OCI-M2 (cell line): Measurements from ENCODE around the gene ACSL3.
"Not testable (repeated sequence)": the region's sequence is repeated elsewhere in the genome, so short reads cannot be mapped to it uniquely, and the experiment has no call there.

ENCODE experiments used
- DNase-seq: peaks from one replicate; lab custom pipeline; 2025; ENCODE audit not compliant: unreplicated experiment; lab: John Stamatoyannopoulos, UW

Gene ACSL3

GRCh38 chr2:222860740-222861410 lies at the start of gene ACSL3:
ACSL3 (plus strand) TSS chr2:222861036; CDS start chr2:222908773, 47,737 bp downstream.
- DNase-seq, result peak; percentile 54

GRCh38 chr2:222811828-222812227 lies 49.0 kb upstream of the ACSL3 start:
- DNase-seq, result no peak

GRCh38 chr2:222813177-222813843 lies 47.5 kb upstream of the ACSL3 start:
- DNase-seq, result no peak

- no peak for DNase-seq
These were observed 41.0 kb upstream of the ACSL3 start for GRCh38 chr2:222819722-222820333.

GRCh38 chr2:222823183-222823930 lies 37.5 kb upstream of the ACSL3 start:
- DNase-seq, result no peak

GRCh38 chr2:222825031-222825430 lies 35.8 kb upstream of the ACSL3 start:
- DNase-seq, result no peak

GRCh38 chr2:222827417-222827816 lies 33.4 kb upstream of the ACSL3 start:
- DNase-seq, result no peak

- no peak for DNase-seq
These were observed 32.3 kb upstream of the ACSL3 start for GRCh38 chr2:222828572-222828971.

GRCh38 chr2:222830164-222830563 lies 30.7 kb upstream of the ACSL3 start:
- DNase-seq, result no peak

- DNase-seq, result no peak
These were observed 27.4 kb upstream of the ACSL3 start for GRCh38 chr2:222833410-222833809.

- DNase-seq, result no peak
These were observed 25.6 kb upstream of the ACSL3 start for GRCh38 chr2:222835143-222835822.

- DNase-seq, result no peak
These were observed 25.0 kb upstream of the ACSL3 start for GRCh38 chr2:222835823-222836151.

GRCh38 chr2:222837643-222838056 lies 23.2 kb upstream of the ACSL3 start:
- no peak for DNase-seq

- DNase-seq, result no peak
These were observed 20.6 kb upstream of the ACSL3 start for GRCh38 chr2:222840060-222840802.

GRCh38 chr2:222842491-222843174 lies 18.2 kb upstream of the ACSL3 start:
- no peak for DNase-seq

GRCh38 chr2:222844323-222844722 lies 16.5 kb upstream of the ACSL3 start:
- DNase-seq, result no peak

- not testable (repeated sequence) for DNase-seq
These were observed 15.5 kb upstream of the ACSL3 start for GRCh38 chr2:222845314-222845713.

- DNase-seq, result no peak
These were observed 14.8 kb upstream of the ACSL3 start for GRCh38 chr2:222846003-222846402.

GRCh38 chr2:222848031-222848430 lies 12.8 kb upstream of the ACSL3 start:
- not testable (repeated sequence) for DNase-seq

- no peak for DNase-seq
These were observed 12.0 kb upstream of the ACSL3 start for GRCh38 chr2:222848862-222849261.
